WTC11 (cell line): ENCODE results near the gene CACNA2D3.

Source experiments
- CTCF ChIP-seq: fragments of 200-600 bp; IDR thresholded peaks from 2 replicates; pipeline ENCODE4 v1.8.0; 2022; ENCODE audit warnings: antibody characterized with exemption
- MLX ChIP-seq: sonication (generic); formaldehyde crosslinking; IDR thresholded peaks from 2 replicates; pipeline ENCODE4 v1.8.1; 2023; ENCODE audit warnings: mild to moderate bottlenecking, missing genetic modification reagents, moderate library complexity
- RORB ChIP-seq: fragments of 250-450 bp; sonication (Bioruptor Pico); IDR thresholded peaks from 2 replicates; pipeline ENCODE4 v1.9.0; 2021; ENCODE audit warnings: mild to moderate bottlenecking
- USF1 ChIP-seq: sonication (generic); formaldehyde crosslinking; IDR thresholded peaks from 2 replicates; pipeline ENCODE4 v1.8.0; 2022; ENCODE audit warnings: mild to moderate bottlenecking, missing genetic modification reagents

GRCh38 chr3:54331341-54331740, 209.0 kb downstream of the CACNA2D3 start:
- no peak for TF ChIP-seq CTCF
- no peak for TF ChIP-seq RORB (CRISPR knock-in tag)
- TF ChIP-seq USF1: no peak
- no peak for TF ChIP-seq MLX
